GM12878 (cell line): ENCODE results near the gene COL1A1. TPM values are rescaled to one million over a fixed set of nuclear protein-coding genes. Genes with fewer than 3 reads are reported as not detected.

Experiments used
- ATF7 ChIP-seq: fragments of 450-650 bp; IDR thresholded peaks from 2 replicates; pipeline ENCODE4 v1.6.1; 2016; ENCODE audit warnings: low read depth, mild to moderate bottlenecking
- CBFB ChIP-seq: IDR thresholded peaks from 2 replicates; pipeline ENCODE4 v1.6.1; 2016; ENCODE audit warnings: antibody characterized with exemption, low read depth
- CREM ChIP-seq: IDR thresholded peaks from 2 replicates; pipeline ENCODE4 v1.6.1; 2014; ENCODE audit warnings: antibody characterized with exemption, low read depth
- HDAC6 ChIP-seq: fragments of 200-600 bp; sonication (generic); IDR thresholded peaks from one replicate; pipeline ENCODE4 v1.8.0; 2017; ENCODE audit warnings: antibody characterized with exemption; ENCODE audit not compliant: unreplicated experiment
- IKZF2 ChIP-seq, 2 experiments: fragments of 450-650 bp; IDR thresholded peaks; 2 replicates each; pipeline ENCODE4 v1.6.1; 2017; ENCODE audit warnings: mild to moderate bottlenecking in 2 of 2, moderate library complexity in 2 of 2
- LARP7 ChIP-seq: fragments of 450-650 bp; IDR thresholded peaks from 2 replicates; pipeline ENCODE4 v1.6.1; 2017; ENCODE audit warnings: mild to moderate bottlenecking
- MYB ChIP-seq: fragments of 150-350 bp; IDR thresholded peaks from 2 replicates; pipeline ENCODE4 v1.6.1; 2014; ENCODE audit warnings: mild to moderate bottlenecking, low read depth, low read length, borderline replicate concordance
- MYC ChIP-seq: IDR thresholded peaks from 2 replicates; pipeline ENCODE4 v1.6.1; 2011; ENCODE audit warnings: mild to moderate bottlenecking, low read length, moderate library complexity, inconsistent platforms; ENCODE audit not compliant: insufficient read depth, insufficient replicate concordance, insufficient read length, severe bottlenecking
- NR2F1 ChIP-seq: fragments of 450-650 bp; conservative IDR thresholded peaks from 2 replicates; pipeline ENCODE4 v1.6.1; 2017; ENCODE audit warnings: mild to moderate bottlenecking
- RELA ChIP-seq: fragments of 450-650 bp; IDR thresholded peaks from 2 replicates; pipeline ENCODE4 v1.8.0; 2014; ENCODE audit warnings: borderline replicate concordance; ENCODE audit not compliant: partially characterized antibody
- SMC3 ChIP-seq: IDR thresholded peaks from 2 replicates; pipeline ENCODE4 v1.6.1; 2011; ENCODE audit warnings: low read length, improper control_type of control experiment, borderline replicate concordance
- TAF1 ChIP-seq: IDR thresholded peaks from 2 replicates; pipeline ENCODE4 v1.6.1; 2011; ENCODE audit warnings: mild to moderate bottlenecking, low read depth, low read length, borderline replicate concordance
- ZSCAN29 ChIP-seq: fragments of 450-650 bp; IDR thresholded peaks from 2 replicates; pipeline ENCODE4 v1.6.1; 2017; ENCODE audit warnings: mild to moderate bottlenecking, moderate library complexity
- polyA plus RNA-seq, 11 experiments: library from polyadenylated mRNA; depleted of rRNA in 4 of 11; unstranded in 6 of 11; stranded (reverse) in 5 of 11; fragments of >200 nt; fragmentation: Nextera tagmentation in 4 of 11; fragmentation: Illumina TruSeq in 1 of 11; extraction: Ambion mirVana in 4 of 11; extraction: Trizol in 1 of 11; gene quantifications; 1 replicate in 1 of 11; 2 replicates in 10 of 11; pipeline versions ENCODE4 v1.2.1 to v1.2.3, GENCODE V29; 2011 to 2016; ENCODE audit warnings: inconsistent platforms in 2 of 11, missing spikeins in 2 of 11, low read depth in 1 of 11
- total RNA-seq, 4 experiments: library from RNA; depleted of rRNA in 3 of 4; stranded (reverse); fragments of >200 nt in 3 of 4; fragmentation: Illumina TruSeq in 1 of 4; extraction: Trizol in 1 of 4; gene quantifications; 2 replicates each; pipeline versions ENCODE4 v1.2.1 to v1.2.3, GENCODE V29; 2013 to 2021
- TF ChIP-seq, protein P1 (sequence below): fragments of 450-650 bp; IDR thresholded peaks from 2 replicates; pipeline ENCODE4 v1.6.1; 2018; ENCODE audit warnings: borderline replicate concordance, mild to moderate bottlenecking; ENCODE audit not compliant: partially characterized antibody
- TF ChIP-seq, protein P2 (sequence below): fragments of 450-650 bp; IDR thresholded peaks from 2 replicates; pipeline ENCODE4 v1.6.1; 2017; ENCODE audit warnings: low read depth, mild to moderate bottlenecking, moderate library complexity
- TF ChIP-seq, protein P3 (sequence below): IDR thresholded peaks from 2 replicates; pipeline ENCODE4 v1.6.1; 2011; ENCODE audit warnings: borderline replicate concordance, low read depth, mild to moderate bottlenecking, moderate library complexity, mixed read lengths, low read length; ENCODE audit not compliant: insufficient read depth; ENCODE audit errors: extremely low read length
- TF ChIP-seq, protein P4 (sequence below): fragments of 450-650 bp; IDR thresholded peaks from 2 replicates; pipeline ENCODE4 v1.6.1; 2014; ENCODE audit warnings: mild to moderate bottlenecking
- TF ChIP-seq, protein P5 (sequence below): fragments of 450-650 bp; IDR thresholded peaks from 2 replicates; pipeline ENCODE4 v1.6.1; 2017; ENCODE audit warnings: mild to moderate bottlenecking
- TF ChIP-seq, protein P6 (sequence below), 3 experiments: IDR thresholded peaks in 2 of 3; conservative IDR thresholded peaks in 1 of 3; 2 replicates each; pipeline ENCODE4 v1.5.1; 2011; ENCODE audit warnings: low read depth in 3 of 3, low read length in 3 of 3, mild to moderate bottlenecking in 3 of 3, control low read depth in 2 of 3, moderate library complexity in 2 of 3, inconsistent platforms in 1 of 3, mixed read lengths in 1 of 3; ENCODE audit not compliant: control insufficient read depth in 2 of 3, insufficient read depth in 1 of 3; ENCODE audit errors: extremely low read depth in 1 of 3

The COL1A1 gene
- total and polyA plus RNA-seq, 10 of the 15 experiments (the other 5 are each of a cell fraction or from before 2014, with no cell fraction given) = 0.18 to 7.7 (median 2.3) TPM

DNA sequence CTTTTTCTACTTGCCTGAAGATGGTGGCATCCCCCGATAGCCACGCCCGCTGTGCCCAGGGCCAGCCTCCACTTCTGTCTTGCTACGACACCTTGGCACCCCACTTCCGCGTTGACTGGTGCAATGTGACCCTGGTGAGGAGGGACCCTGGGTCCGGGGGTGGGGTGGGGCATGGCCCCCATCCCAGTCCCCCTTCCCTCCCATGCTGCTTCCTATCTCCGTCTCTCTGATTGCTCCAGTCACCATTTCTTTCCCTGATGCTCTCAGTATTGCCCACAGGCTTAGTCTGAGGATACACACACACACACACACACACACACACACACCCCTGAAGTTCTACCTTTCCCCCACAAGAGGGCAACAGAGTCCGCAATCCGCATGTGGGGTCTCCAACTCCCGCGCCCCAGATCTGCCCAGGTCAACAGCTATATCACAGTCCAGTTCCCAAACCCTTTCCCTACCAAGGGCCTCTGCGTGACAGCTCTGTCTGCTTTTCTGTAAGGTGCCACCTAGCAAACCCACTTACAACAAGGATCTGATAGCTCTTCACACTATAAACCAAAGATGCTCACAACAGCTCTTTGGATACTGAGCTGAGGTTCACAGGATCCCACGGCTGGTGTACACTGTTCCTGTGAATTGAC lies 32.2 kb downstream of the COL1A1 start (continued):
- TF ChIP-seq, protein P1, sequence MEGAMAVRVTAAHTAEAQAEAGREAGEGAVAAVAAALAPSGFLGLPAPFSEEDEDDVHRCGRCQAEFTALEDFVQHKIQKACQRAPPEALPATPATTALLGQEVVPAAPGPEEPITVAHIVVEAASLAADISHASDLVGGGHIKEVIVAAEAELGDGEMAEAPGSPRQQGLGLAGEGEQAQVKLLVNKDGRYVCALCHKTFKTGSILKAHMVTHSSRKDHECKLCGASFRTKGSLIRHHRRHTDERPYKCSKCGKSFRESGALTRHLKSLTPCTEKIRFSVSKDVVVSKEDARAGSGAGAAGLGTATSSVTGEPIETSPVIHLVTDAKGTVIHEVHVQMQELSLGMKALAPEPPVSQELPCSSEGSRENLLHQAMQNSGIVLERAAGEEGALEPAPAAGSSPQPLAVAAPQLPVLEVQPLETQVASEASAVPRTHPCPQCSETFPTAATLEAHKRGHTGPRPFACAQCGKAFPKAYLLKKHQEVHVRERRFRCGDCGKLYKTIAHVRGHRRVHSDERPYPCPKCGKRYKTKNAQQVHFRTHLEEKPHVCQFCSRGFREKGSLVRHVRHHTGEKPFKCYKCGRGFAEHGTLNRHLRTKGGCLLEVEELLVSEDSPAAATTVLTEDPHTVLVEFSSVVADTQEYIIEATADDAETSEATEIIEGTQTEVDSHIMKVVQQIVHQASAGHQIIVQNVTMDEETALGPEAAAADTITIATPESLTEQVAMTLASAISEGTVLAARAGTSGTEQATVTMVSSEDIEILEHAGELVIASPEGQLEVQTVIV = peak; percentile 62
- TF ChIP-seq, protein P2, sequence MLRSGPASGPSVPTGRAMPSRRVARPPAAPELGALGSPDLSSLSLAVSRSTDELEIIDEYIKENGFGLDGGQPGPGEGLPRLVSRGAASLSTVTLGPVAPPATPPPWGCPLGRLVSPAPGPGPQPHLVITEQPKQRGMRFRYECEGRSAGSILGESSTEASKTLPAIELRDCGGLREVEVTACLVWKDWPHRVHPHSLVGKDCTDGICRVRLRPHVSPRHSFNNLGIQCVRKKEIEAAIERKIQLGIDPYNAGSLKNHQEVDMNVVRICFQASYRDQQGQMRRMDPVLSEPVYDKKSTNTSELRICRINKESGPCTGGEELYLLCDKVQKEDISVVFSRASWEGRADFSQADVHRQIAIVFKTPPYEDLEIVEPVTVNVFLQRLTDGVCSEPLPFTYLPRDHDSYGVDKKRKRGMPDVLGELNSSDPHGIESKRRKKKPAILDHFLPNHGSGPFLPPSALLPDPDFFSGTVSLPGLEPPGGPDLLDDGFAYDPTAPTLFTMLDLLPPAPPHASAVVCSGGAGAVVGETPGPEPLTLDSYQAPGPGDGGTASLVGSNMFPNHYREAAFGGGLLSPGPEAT = peak; percentile 25; the same call in 1 of the 2 replicates
- TF ChIP-seq, protein P3, sequence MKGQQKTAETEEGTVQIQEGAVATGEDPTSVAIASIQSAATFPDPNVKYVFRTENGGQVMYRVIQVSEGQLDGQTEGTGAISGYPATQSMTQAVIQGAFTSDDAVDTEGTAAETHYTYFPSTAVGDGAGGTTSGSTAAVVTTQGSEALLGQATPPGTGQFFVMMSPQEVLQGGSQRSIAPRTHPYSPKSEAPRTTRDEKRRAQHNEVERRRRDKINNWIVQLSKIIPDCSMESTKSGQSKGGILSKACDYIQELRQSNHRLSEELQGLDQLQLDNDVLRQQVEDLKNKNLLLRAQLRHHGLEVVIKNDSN = no peak
- TF ChIP-seq MYC = no peak
- no peak for TF ChIP-seq HDAC6
- no peak for TF ChIP-seq RELA
- TF ChIP-seq, protein P4, sequence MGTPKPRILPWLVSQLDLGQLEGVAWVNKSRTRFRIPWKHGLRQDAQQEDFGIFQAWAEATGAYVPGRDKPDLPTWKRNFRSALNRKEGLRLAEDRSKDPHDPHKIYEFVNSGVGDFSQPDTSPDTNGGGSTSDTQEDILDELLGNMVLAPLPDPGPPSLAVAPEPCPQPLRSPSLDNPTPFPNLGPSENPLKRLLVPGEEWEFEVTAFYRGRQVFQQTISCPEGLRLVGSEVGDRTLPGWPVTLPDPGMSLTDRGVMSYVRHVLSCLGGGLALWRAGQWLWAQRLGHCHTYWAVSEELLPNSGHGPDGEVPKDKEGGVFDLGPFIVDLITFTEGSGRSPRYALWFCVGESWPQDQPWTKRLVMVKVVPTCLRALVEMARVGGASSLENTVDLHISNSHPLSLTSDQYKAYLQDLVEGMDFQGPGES = 0 out of 2 replicates have a peak, but pooled peaks have one; percentile 25
- no peak for TF ChIP-seq TAF1
- TF ChIP-seq MYB = no peak
- peak; percentile 40; the same call in 1 of the 2 replicates for TF ChIP-seq NR2F1
- TF ChIP-seq CBFB = no peak
- TF ChIP-seq LARP7 = no peak
- 0 out of 2 replicates have a peak, but pooled peaks have one; percentile 26 for TF ChIP-seq CREM
- no peak for TF ChIP-seq ZSCAN29
- TF ChIP-seq IKZF2 (IDR thresholded peaks at IDR 0.05) = peak; percentile 54 to 82
- TF ChIP-seq, protein P5, sequence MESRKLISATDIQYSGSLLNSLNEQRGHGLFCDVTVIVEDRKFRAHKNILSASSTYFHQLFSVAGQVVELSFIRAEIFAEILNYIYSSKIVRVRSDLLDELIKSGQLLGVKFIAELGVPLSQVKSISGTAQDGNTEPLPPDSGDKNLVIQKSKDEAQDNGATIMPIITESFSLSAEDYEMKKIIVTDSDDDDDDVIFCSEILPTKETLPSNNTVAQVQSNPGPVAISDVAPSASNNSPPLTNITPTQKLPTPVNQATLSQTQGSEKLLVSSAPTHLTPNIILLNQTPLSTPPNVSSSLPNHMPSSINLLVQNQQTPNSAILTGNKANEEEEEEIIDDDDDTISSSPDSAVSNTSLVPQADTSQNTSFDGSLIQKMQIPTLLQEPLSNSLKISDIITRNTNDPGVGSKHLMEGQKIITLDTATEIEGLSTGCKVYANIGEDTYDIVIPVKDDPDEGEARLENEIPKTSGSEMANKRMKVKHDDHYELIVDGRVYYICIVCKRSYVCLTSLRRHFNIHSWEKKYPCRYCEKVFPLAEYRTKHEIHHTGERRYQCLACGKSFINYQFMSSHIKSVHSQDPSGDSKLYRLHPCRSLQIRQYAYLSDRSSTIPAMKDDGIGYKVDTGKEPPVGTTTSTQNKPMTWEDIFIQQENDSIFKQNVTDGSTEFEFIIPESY = 0 out of 2 replicates have a peak, but pooled peaks have one; percentile 45
- peak; percentile 47; the same call in 1 of the 2 replicates for TF ChIP-seq ATF7
- TF ChIP-seq, protein P6, sequence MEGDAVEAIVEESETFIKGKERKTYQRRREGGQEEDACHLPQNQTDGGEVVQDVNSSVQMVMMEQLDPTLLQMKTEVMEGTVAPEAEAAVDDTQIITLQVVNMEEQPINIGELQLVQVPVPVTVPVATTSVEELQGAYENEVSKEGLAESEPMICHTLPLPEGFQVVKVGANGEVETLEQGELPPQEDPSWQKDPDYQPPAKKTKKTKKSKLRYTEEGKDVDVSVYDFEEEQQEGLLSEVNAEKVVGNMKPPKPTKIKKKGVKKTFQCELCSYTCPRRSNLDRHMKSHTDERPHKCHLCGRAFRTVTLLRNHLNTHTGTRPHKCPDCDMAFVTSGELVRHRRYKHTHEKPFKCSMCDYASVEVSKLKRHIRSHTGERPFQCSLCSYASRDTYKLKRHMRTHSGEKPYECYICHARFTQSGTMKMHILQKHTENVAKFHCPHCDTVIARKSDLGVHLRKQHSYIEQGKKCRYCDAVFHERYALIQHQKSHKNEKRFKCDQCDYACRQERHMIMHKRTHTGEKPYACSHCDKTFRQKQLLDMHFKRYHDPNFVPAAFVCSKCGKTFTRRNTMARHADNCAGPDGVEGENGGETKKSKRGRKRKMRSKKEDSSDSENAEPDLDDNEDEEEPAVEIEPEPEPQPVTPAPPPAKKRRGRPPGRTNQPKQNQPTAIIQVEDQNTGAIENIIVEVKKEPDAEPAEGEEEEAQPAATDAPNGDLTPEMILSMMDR (IDR thresholded peaks at IDR 0.05 in 2 of 3, conservative IDR thresholded peaks at IDR 0.05 in 1 of 3; ENCODE audit: control insufficient read depth in 2 of 3, extremely low read depth in 1 of 3, insufficient read depth in 1 of 3, low read depth in 3 of 3, low read length in 3 of 3) = peak; percentile 88 to 95 (median 90)
- peak; percentile 91 for TF ChIP-seq SMC3
